SK-N-SH treated with all-trans-retinoic acid at 6 μM for 48 hours (cell line): ENCODE measurements around the gene HOATZ.

ENCODE experiments used
- ATAC-seq: fragments of 200-7000 bp; cut with Tn5 transposase; 3 replicates; pipeline ENCODE4 v1.9.1; 2020; ENCODE audit warnings: mild to moderate bottlenecking, moderate library complexity
- ARNTL ChIP-seq: fragments of 450-650 bp; formaldehyde crosslinking; IDR thresholded peaks from 2 replicates; pipeline ENCODE4 v1.5.0; 2020; ENCODE audit warnings: low read depth, mild to moderate bottlenecking, moderate library complexity, borderline replicate concordance
- BACH2 ChIP-seq: fragments of 250-450 bp; sonication (Bioruptor Pico); IDR thresholded peaks from 2 replicates; pipeline ENCODE4 v1.9.0; 2021; ENCODE audit warnings: mild to moderate bottlenecking, borderline replicate concordance
- CSDC2 ChIP-seq: fragments of 250-450 bp; sonication (Bioruptor Pico); IDR thresholded peaks from 2 replicates; pipeline ENCODE4 v1.5.0; 2020; ENCODE audit warnings: mild to moderate bottlenecking, moderate library complexity
- CSRNP3 ChIP-seq: fragments of 250-450 bp; sonication (Bioruptor Pico); IDR thresholded peaks from 2 replicates; pipeline ENCODE4 v1.5.1; 2021; ENCODE audit warnings: mild to moderate bottlenecking, moderate library complexity
- ESRRG ChIP-seq: fragments of 250-450 bp; sonication (Bioruptor Pico); IDR thresholded peaks from 2 replicates; pipeline ENCODE4 v1.6.1; 2021; ENCODE audit warnings: mild to moderate bottlenecking
- GLIS3 ChIP-seq: fragments of 250-450 bp; sonication (Bioruptor Pico); IDR thresholded peaks from 2 replicates; pipeline ENCODE4 v1.5.0; 2020; ENCODE audit warnings: mild to moderate bottlenecking, moderate library complexity
- ISL1 ChIP-seq: fragments of 250-450 bp; sonication (Bioruptor Pico); IDR thresholded peaks from 2 replicates; pipeline ENCODE4 v2.1.2; 2022; ENCODE audit warnings: mild to moderate bottlenecking, moderate library complexity
- OSR1 ChIP-seq: fragments of 250-450 bp; sonication (Bioruptor Pico); IDR thresholded peaks from 2 replicates; pipeline ENCODE4 v1.8.0; 2022; ENCODE audit warnings: moderate library complexity, mild to moderate bottlenecking, inconsistent platforms
- PATZ1 ChIP-seq: fragments of 250-450 bp; sonication (Bioruptor Pico); IDR thresholded peaks from 2 replicates; pipeline ENCODE4 v1.8.0; 2020; ENCODE audit warnings: mild to moderate bottlenecking, moderate library complexity, borderline replicate concordance
- POU6F1 ChIP-seq: fragments of 250-450 bp; sonication (Bioruptor Pico); IDR thresholded peaks from 2 replicates; pipeline ENCODE4 v1.8.0; 2021; ENCODE audit warnings: low read depth, mild to moderate bottlenecking, moderate library complexity, borderline replicate concordance
- PPARA ChIP-seq: fragments of 250-450 bp; sonication (Bioruptor Pico); IDR thresholded peaks from 2 replicates; pipeline ENCODE4 v1.5.0; 2020; ENCODE audit warnings: mild to moderate bottlenecking, borderline replicate concordance
- RARB ChIP-seq: fragments of 250-450 bp; sonication (Bioruptor Pico); IDR thresholded peaks from 2 replicates; pipeline ENCODE4 v1.8.0; 2021; ENCODE audit warnings: mild to moderate bottlenecking, moderate library complexity
- SNAI2 ChIP-seq: fragments of 250-450 bp; sonication (Bioruptor Pico); IDR thresholded peaks from 2 replicates; pipeline ENCODE4 v1.5.0; 2020; ENCODE audit warnings: mild to moderate bottlenecking, moderate library complexity
- TCF4 ChIP-seq: fragments of 250-450 bp; sonication (Bioruptor Pico); IDR thresholded peaks from 2 replicates; pipeline ENCODE4 v1.8.0; 2021; ENCODE audit warnings: mild to moderate bottlenecking, moderate library complexity, borderline replicate concordance
- TOX ChIP-seq: fragments of 250-450 bp; sonication (Bioruptor Pico); IDR thresholded peaks from 2 replicates; pipeline ENCODE4 v1.8.0; 2021; ENCODE audit warnings: mild to moderate bottlenecking, moderate library complexity, borderline replicate concordance
- TSHZ2 ChIP-seq: fragments of 250-450 bp; sonication (Bioruptor Pico); IDR thresholded peaks from 2 replicates; pipeline ENCODE4 v1.5.0; 2020; ENCODE audit warnings: mild to moderate bottlenecking, moderate library complexity
- ZC3H10 ChIP-seq: fragments of 250-450 bp; sonication (Bioruptor Pico); IDR thresholded peaks from 2 replicates; pipeline ENCODE4 v1.5.1; 2021; ENCODE audit warnings: mild to moderate bottlenecking, moderate library complexity
- ZFP3 ChIP-seq: fragments of 250-450 bp; sonication (Bioruptor Pico); IDR thresholded peaks from 2 replicates; pipeline ENCODE4 v1.5.0; 2020; ENCODE audit warnings: mild to moderate bottlenecking, moderate library complexity
- ZFP30 ChIP-seq: fragments of 450-650 bp; formaldehyde crosslinking; IDR thresholded peaks from 2 replicates; pipeline ENCODE4 v1.5.0; 2022; ENCODE audit warnings: mild to moderate bottlenecking, moderate library complexity
- ZNF565 ChIP-seq: fragments of 450-650 bp; formaldehyde crosslinking; conservative IDR thresholded peaks from 2 replicates; pipeline ENCODE4 v1.5.0; 2020; ENCODE audit warnings: low read depth, mild to moderate bottlenecking, moderate library complexity
- ZNF70 ChIP-seq: fragments of 450-650 bp; formaldehyde crosslinking; IDR thresholded peaks from 2 replicates; pipeline ENCODE4 v1.5.0; 2020; ENCODE audit warnings: mild to moderate bottlenecking, moderate library complexity
- ZNF8 ChIP-seq: fragments of 450-650 bp; formaldehyde crosslinking; IDR thresholded peaks from 2 replicates; pipeline ENCODE4 v1.5.0; 2020; ENCODE audit warnings: mild to moderate bottlenecking, moderate library complexity
- TF ChIP-seq, protein P1 (sequence below): fragments of 250-450 bp; sonication (Bioruptor Pico); IDR thresholded peaks from 2 replicates; pipeline ENCODE4 v1.5.1; 2020; ENCODE audit warnings: low read depth, mild to moderate bottlenecking, moderate library complexity

The HOATZ gene

GRCh38 chr11:111548525-111548924 lies 33.9 kb downstream of the HOATZ start:
- ATAC-seq = peak; percentile 59

GRCh38 chr11:111549196-111549868 lies 34.8 kb downstream of the HOATZ start:
- no peak for TF ChIP-seq ZNF565 (CRISPR knock-in tag)
- no peak for TF ChIP-seq OSR1
- TF ChIP-seq SNAI2 (CRISPR knock-in tag) = peak; percentile 15; the same call in 1 of the 2 replicates
- TF ChIP-seq POU6F1 (CRISPR knock-in tag) = no peak
- peak; percentile 83; the same call in 1 of the 2 replicates for TF ChIP-seq TOX (CRISPR knock-in tag)
- peak; percentile 53 for TF ChIP-seq CSDC2
- TF ChIP-seq PATZ1 (CRISPR knock-in tag) = peak; percentile 47; the same call in 1 of the 2 replicates
- TF ChIP-seq CSRNP3 (CRISPR knock-in tag) = peak; percentile 50; the same call in 1 of the 2 replicates
- peak; percentile 93 for TF ChIP-seq ISL1 (CRISPR knock-in tag)
- no peak for TF ChIP-seq ZFP30 (CRISPR knock-in tag)
- no peak for TF ChIP-seq RARB
- 0 out of 2 replicates have a peak, but pooled peaks have one; percentile 19 for TF ChIP-seq ZFP3 (CRISPR knock-in tag)
- TF ChIP-seq GLIS3 (CRISPR knock-in tag) = no peak
- peak; percentile 87 for TF ChIP-seq TSHZ2 (CRISPR knock-in tag)
- TF ChIP-seq ARNTL (CRISPR knock-in tag) = no peak
- peak; percentile 88 for TF ChIP-seq TCF4 (CRISPR knock-in tag)
- no peak for TF ChIP-seq ZNF8 (CRISPR knock-in tag)
- no peak for TF ChIP-seq ZNF70 (CRISPR knock-in tag)
- no peak for TF ChIP-seq PPARA (CRISPR knock-in tag)
- TF ChIP-seq, protein P1, sequence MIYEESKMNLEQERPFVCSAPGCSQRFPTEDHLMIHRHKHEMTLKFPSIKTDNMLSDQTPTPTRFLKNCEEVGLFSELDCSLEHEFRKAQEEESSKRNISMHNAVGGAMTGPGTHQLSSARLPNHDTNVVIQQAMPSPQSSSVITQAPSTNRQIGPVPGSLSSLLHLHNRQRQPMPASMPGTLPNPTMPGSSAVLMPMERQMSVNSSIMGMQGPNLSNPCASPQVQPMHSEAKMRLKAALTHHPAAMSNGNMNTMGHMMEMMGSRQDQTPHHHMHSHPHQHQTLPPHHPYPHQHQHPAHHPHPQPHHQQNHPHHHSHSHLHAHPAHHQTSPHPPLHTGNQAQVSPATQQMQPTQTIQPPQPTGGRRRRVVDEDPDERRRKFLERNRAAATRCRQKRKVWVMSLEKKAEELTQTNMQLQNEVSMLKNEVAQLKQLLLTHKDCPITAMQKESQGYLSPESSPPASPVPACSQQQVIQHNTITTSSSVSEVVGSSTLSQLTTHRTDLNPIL = peak; percentile 88
- no peak for TF ChIP-seq BACH2 (CRISPR knock-in tag)
- no peak for TF ChIP-seq ESRRG (CRISPR knock-in tag)
- TF ChIP-seq ZC3H10 (CRISPR knock-in tag) = peak; percentile 37; the same call in 1 of the 2 replicates
- peak; percentile 68 for ATAC-seq

More at GRCh38 chr11:111548525-111548924, 33.9 kb downstream of the HOATZ start:
- TF ChIP-seq ZNF565 (CRISPR knock-in tag) = no peak
- no peak for TF ChIP-seq ZNF8 (CRISPR knock-in tag)
- TF ChIP-seq TOX (CRISPR knock-in tag) = no peak
- no peak for TF ChIP-seq CSDC2
- TF ChIP-seq ESRRG (CRISPR knock-in tag) = no peak
- TF ChIP-seq TCF4 (CRISPR knock-in tag) = no peak
- TF ChIP-seq ISL1 (CRISPR knock-in tag) = no peak
- TF ChIP-seq ARNTL (CRISPR knock-in tag) = no peak
